Esophagus squamous epithelium (tissue), 4 donors: ENCODE results near the gene NPY2R. TPM values are rescaled to one million over a fixed set of nuclear protein-coding genes. Genes with fewer than 3 reads are reported as not detected.

Source experiments
- total RNA-seq, 4 donors: library from RNA; depleted of rRNA; stranded (reverse); fragments of >200 nt; gene quantifications; one replicate each; pipeline ENCODE4 v1.1.0, GENCODE V29; 2016

NPY2R gene
- total RNA-seq, 4 donors from 2014 or later: not detected

Other genes starting within 250 kb of the NPY2R start
- 1 to 10 TPM; 1.9 to 4.2 (median 3.2) TPM for gene MAP9, start 168.3 kb downstream of the NPY2R start, total RNA-seq